Keratinocyte (primary cell): ENCODE measurements around the gene PRKAR1B.

Experiments
- EZH2 ChIP-seq: IDR thresholded peaks from one replicate; pipeline ENCODE4 v1.6.1; 2012; ENCODE audit warnings: inconsistent platforms, mild to moderate bottlenecking, low read length, moderate library complexity
- TF ChIP-seq, protein P1 (sequence below), 3 experiments: IDR thresholded peaks in 1 of 3; conservative IDR thresholded peaks in 1 of 3; optimal IDR thresholded peaks in 1 of 3; 2 replicates in 2 of 3; 3 replicates in 1 of 3; pipeline versions ENCODE3 to v1.5.1; 2011; ENCODE audit warnings: low read length in 3 of 3, mild to moderate bottlenecking in 3 of 3, moderate library complexity in 2 of 3, control low read depth in 1 of 3, inconsistent platforms in 1 of 3; ENCODE audit not compliant: insufficient read depth in 2 of 3; ENCODE audit errors: extremely low read depth in 1 of 3

DNA sequence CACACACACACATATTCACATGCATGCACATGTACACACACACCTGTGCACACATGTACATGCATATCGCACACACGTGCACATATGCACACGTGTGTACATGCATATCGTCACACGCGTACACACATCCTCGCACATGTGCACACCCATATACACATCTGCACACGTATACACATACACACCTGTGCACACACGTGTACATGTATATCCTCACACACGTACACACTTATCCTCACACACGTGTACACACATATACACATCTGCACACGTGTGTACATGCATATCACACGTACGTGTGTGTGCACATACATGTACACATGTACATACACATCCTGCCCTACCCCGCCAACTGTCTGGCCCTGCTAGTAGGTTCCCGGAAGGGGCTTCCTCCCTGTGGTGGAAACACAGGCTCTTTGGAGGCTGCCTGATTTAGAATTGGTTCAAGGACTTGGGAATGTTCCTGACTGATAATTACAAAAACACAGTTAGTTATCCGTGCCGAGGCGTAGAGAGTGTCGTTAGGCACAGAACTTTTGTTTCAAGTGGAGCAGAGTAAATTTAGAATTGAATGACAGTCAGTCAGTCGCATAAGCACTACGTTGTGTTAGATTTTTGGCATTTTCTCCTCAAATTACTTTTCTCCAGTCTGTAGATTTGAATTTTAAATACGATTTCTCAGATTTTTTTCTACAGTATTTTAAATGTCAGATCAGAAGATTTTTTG, 18.5 kb upstream of the PRKAR1B start:
- TF ChIP-seq, protein P1, sequence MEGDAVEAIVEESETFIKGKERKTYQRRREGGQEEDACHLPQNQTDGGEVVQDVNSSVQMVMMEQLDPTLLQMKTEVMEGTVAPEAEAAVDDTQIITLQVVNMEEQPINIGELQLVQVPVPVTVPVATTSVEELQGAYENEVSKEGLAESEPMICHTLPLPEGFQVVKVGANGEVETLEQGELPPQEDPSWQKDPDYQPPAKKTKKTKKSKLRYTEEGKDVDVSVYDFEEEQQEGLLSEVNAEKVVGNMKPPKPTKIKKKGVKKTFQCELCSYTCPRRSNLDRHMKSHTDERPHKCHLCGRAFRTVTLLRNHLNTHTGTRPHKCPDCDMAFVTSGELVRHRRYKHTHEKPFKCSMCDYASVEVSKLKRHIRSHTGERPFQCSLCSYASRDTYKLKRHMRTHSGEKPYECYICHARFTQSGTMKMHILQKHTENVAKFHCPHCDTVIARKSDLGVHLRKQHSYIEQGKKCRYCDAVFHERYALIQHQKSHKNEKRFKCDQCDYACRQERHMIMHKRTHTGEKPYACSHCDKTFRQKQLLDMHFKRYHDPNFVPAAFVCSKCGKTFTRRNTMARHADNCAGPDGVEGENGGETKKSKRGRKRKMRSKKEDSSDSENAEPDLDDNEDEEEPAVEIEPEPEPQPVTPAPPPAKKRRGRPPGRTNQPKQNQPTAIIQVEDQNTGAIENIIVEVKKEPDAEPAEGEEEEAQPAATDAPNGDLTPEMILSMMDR (optimal IDR thresholded peaks at IDR 0.05 in 1 of 3, IDR thresholded peaks at IDR 0.05 in 1 of 3, conservative IDR thresholded peaks at IDR 0.05 in 1 of 3; ENCODE audit: extremely low read depth in 1 of 3, insufficient read depth in 2 of 3, low read length in 3 of 3): no peak
- TF ChIP-seq EZH2: no peak
